Psoas muscle (tissue), 8 donors: ENCODE measurements around the gene RFX2. TPM values are rescaled to one million over a fixed set of nuclear protein-coding genes. Genes with fewer than 3 reads are reported as not detected.

Experiments
- ATAC-seq, 4 donors: fragments of 200-7000 bp; cut with Tn5 transposase; one replicate each; pipeline ENCODE4 v1.9.1; 2020; ENCODE audit warnings: moderate library complexity in 3 of 4, mild to moderate bottlenecking in 2 of 4
- DNase-seq, 2 donors: peaks; one replicate each; pipeline ENCODE4 v3.0.0-alpha.2; 2020
- H3K27ac ChIP-seq: fragments of 200-600 bp; one replicate; pipeline ENCODE4 v1.8.0; 2022
- H3K27me3 ChIP-seq, 3 donors: fragments of 200-600 bp in 1 of 3; one replicate each; pipeline versions ENCODE4 v1.6.1 to v1.8.0; 2013 to 2022; ENCODE audit warnings: low read length in 2 of 3, mild to moderate bottlenecking in 2 of 3, moderate library complexity in 1 of 3; ENCODE audit not compliant: insufficient read depth in 3 of 3
- H3K36me3 ChIP-seq, 2 donors: fragments of 200-600 bp in 1 of 2; one replicate each; pipeline versions ENCODE4 v1.6.1 to v1.8.0; 2013 to 2022; ENCODE audit warnings: low read depth in 1 of 2, mild to moderate bottlenecking in 1 of 2, moderate library complexity in 1 of 2; ENCODE audit not compliant: insufficient read depth in 1 of 2
- H3K4me1 ChIP-seq: fragments of 200-600 bp; one replicate; pipeline ENCODE4 v1.8.0; 2022
- H3K4me3 ChIP-seq: fragments of 200-600 bp; one replicate; pipeline ENCODE4 v1.8.0; 2022; ENCODE audit warnings: mild to moderate bottlenecking
- H3K9me3 ChIP-seq: fragments of 200-600 bp; one replicate; pipeline ENCODE4 v1.8.0; 2022
- WGBS, 3 donors: extraction: QIAGEN DNeasy Blood & Tissue Kit; methylation state at CpG; one replicate each; pipeline versions ENCODE4 v1.1.6 to v1.1.7; 2013; 5-methylcytosine and 5-hydroxymethylcytosine counted together
- intact Hi-C, 2 donors: fragments of 100-400 bp; cut with DNase I; formaldehyde crosslinking; loops; one replicate each; pipeline versions ENCODE4 v1.11.0 to v1.14.2; 2022
- polyA plus RNA-seq, 3 donors: library from polyadenylated mRNA; stranded (reverse); fragments of 200-250 nt; gene quantifications; one replicate each; pipeline ENCODE4 v1.2.3, GENCODE V29; 2013
- total RNA-seq, 4 donors: library from RNA; stranded (reverse); fragmentation: NEBNext Ultra II Directional in 2 of 4; extraction: Animal tissue kit (Norgen Biotek cat#: 25700) in 2 of 4; gene quantifications; one replicate each; pipeline versions ENCODE4 v1.2.1 to v1.2.4, GENCODE V29; 2021 to 2023
- TF ChIP-seq, protein P1 (sequence below): fragments of 200-600 bp; IDR thresholded peaks from one replicate; pipeline ENCODE4 v1.8.0; 2022; ENCODE audit warnings: antibody characterized with exemption
- donor health status: healthy with polysubstance abuse.
- donor health status: DM: no; HTN: no; CAD: no; lungs with moderate emphysema.
- donor health status: Bipolar disorder and iron deficiency.
- donor health status: healthy.
- donor health status: DM: yes; HTN: yes; CAD: no.
- donor health status: DM: no; HTN: no; CAD: no.
- donor health status: DM: no; HTN: no; CAD: no.
- donor health status: DM: yes; HTN: yes; CAD: no.

The RFX2 gene
- total and polyA plus RNA-seq, 7 donors: 0.58 to 2.1 (median 1.0) TPM

DNA sequence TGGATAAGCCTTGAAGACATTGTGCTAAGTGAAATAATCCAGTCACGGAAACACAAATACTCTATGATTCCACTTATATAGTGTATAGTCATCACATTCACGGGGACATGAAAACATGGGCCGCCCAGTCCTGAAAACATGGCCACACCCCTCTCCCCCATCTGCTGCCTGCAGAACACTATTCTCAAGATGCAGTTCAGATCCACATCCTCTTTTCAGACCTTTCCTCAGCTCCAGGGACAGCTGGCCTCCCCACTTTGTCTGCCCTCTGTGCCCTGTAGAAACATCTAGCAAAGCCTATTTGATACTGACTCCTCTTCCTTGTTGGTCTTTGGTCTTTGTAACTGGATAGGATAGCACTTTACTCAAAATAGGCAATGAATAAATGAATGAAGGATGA, 8.3 kb downstream of the RFX2 start:
- 93 to 100% (median 96%) methylated on average over 3 of the region's 3 CpGs for WGBS, 3 donors
- H3K4me3 ChIP-seq: no peak overlapping the region

GRCh38 chr19:6101291-6101825, 8.9 kb downstream of the RFX2 start:
- Histone ChIP-seq H3K27ac (no peak overlapping the region), H3K4me1 (no peaks in the 10 kb centered on the region), H3K36me3 (no peaks in the 10 kb centered on the region), H3K27me3 (no peaks in the 10 kb centered on the region), H3K4me3 (no peak overlapping the region), H3K9me3 (no peaks in the 10 kb centered on the region)
- intact Hi-C loops: no loop called here
- no peak for DNase-seq
- no peak for ATAC-seq
- whole genome bisulfite sequencing, 3 donors: 89 to 98% (median 96%) methylated on average over 3 of the region's 3 CpGs
- TF ChIP-seq, protein P1, sequence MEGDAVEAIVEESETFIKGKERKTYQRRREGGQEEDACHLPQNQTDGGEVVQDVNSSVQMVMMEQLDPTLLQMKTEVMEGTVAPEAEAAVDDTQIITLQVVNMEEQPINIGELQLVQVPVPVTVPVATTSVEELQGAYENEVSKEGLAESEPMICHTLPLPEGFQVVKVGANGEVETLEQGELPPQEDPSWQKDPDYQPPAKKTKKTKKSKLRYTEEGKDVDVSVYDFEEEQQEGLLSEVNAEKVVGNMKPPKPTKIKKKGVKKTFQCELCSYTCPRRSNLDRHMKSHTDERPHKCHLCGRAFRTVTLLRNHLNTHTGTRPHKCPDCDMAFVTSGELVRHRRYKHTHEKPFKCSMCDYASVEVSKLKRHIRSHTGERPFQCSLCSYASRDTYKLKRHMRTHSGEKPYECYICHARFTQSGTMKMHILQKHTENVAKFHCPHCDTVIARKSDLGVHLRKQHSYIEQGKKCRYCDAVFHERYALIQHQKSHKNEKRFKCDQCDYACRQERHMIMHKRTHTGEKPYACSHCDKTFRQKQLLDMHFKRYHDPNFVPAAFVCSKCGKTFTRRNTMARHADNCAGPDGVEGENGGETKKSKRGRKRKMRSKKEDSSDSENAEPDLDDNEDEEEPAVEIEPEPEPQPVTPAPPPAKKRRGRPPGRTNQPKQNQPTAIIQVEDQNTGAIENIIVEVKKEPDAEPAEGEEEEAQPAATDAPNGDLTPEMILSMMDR: no peak

More for the DNA sequence above, 8.3 kb downstream of the RFX2 start:
- TF ChIP-seq, protein P1: no peak
- Histone ChIP-seq H3K27ac (no peak overlapping the region), H3K4me1 (no peaks in the 10 kb centered on the region), H3K36me3 (no peaks in the 10 kb centered on the region), H3K27me3 (peaks cover 0 to 2% (median 0%) of the 10 kb centered on the region in 3 donors), H3K9me3 (no peaks in the 10 kb centered on the region)
- DNase-seq (no peak), ATAC-seq (no peak)
- intact Hi-C loops: no loop called here

GRCh38 chr19:6100284-6100915, 9.9 kb downstream of the RFX2 start:
- Histone ChIP-seq H3K27me3 (no peaks in the 10 kb centered on the region), H3K27ac (peak overlapping the region; percentile 42), H3K36me3 (no peaks in the 10 kb centered on the region), H3K4me1 (no peaks in the 10 kb centered on the region), H3K4me3 (peak overlapping the region; percentile 40), H3K9me3 (no peaks in the 10 kb centered on the region)
- peak; percentile 29 to 61 for DNase-seq
- WGBS, 3 donors: 65 to 74% (median 71%) methylated on average over 16 of the region's 16 CpGs
- TF ChIP-seq, protein P1: no peak
- ATAC-seq: no peak
- intact Hi-C loops: no loop called here

DNA sequence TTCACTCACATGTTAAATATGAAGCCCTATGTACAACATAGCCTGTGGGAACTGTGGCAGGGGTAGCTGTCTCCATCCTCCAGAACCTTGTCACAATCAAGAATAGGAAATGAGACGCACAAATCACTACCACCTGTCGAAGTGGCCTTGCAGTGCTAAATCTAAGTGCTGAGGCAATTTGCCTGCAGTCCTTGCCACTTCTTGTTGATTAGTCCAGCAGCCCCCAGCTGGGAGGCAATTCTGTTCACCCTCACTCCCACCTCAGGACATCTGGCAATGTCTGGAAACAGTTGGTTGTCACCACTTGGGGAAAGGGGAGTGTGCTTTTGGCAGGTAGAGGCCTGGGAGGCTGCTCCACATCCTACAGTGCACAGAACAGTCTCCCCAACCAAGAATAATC, 10.7 kb downstream of the RFX2 start:
- no peak for ATAC-seq
- Histone ChIP-seq H3K36me3 (no peaks in the 10 kb centered on the region), H3K4me3 (no peak overlapping the region), H3K27me3 (no peaks in the 10 kb centered on the region), H3K4me1 (no peaks in the 10 kb centered on the region), H3K27ac (peak overlapping the region; percentile 42), H3K9me3 (no peaks in the 10 kb centered on the region)
- WGBS, 3 donors: 70 to 80% (median 72%) methylated on average over 2 of the region's 2 CpGs
- TF ChIP-seq, protein P1: no peak
- no peak for DNase-seq
- intact Hi-C loops: no loop called here

DNA sequence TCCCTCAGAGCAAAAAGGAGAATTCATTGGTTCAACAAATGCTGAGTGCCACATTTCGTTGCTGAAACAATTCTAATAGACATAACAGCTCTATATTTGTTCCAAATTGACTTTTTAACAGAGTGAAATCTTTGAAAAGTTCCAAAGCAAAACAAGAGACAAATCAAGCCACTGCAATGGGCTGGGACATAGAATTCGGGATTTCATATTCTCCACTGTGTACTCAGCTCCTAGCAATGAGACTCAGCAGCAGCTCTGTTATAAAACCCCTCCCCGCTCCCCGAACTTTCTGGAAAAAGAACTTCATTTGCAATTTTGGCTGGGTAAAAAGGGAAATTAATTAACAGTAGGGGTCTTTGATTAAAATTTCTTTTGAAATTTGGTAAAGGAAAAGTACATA, 11.3 kb downstream of the RFX2 start:
- H3K4me3 ChIP-seq: no peak overlapping the region
- no peaks in the 10 kb centered on the region for H3K9me3 ChIP-seq
- ATAC-seq: no peak
- intact Hi-C loops: no loop called here
- no peaks in the 10 kb centered on the region for H3K36me3 ChIP-seq
- DNase-seq: no peak
- no peak overlapping the region for H3K27ac ChIP-seq
- no peaks in the 10 kb centered on the region for H3K27me3 ChIP-seq
- H3K4me1 ChIP-seq: no peaks in the 10 kb centered on the region
- WGBS, 3 donors: 66 to 73% (median 68%) methylated on average over 4 of the region's 4 CpGs
- TF ChIP-seq, protein P1: no peak
